Measurements from ENCODE around the gene NRARP.
"Not testable (repeated sequence)": the region's sequence is repeated elsewhere in the genome, so short reads cannot be mapped to it uniquely, and the experiment has no call there.

The NRARP gene

GRCh38 chr9:137266585-137267453, 35.3 kb downstream of the NRARP start:
- Histone ChIP-seq H3K4me2 (ENCODE audit: low read length) (no peak overlapping the region), H3K9ac (ENCODE audit: low read depth, low read length) (no peak overlapping the region), H3K36me3 (ENCODE audit: insufficient read depth, low read length) (peaks cover 62% of the 10 kb centered on the region), H3K4me3 (ENCODE audit: low read length) (no peak overlapping the region), H3K9me3 (replicated peaks; ENCODE audit: low read length) (no peaks in the 10 kb centered on the region), H3K4me1 (ENCODE audit: control insufficient read depth, insufficient read depth, low read length) (peaks cover 5% of the 10 kb centered on the region), H3K27me3 (ENCODE audit: control insufficient read depth, insufficient read depth, low read length) (no peaks in the 10 kb centered on the region)

- Histone ChIP-seq H3K4me3 (ENCODE audit: low read length) (no peak overlapping the region), H3K27me3 (ENCODE audit: control insufficient read depth, insufficient read depth, low read length) (no peaks in the 10 kb centered on the region), H3K9me3 (replicated peaks; ENCODE audit: low read length) (no peaks in the 10 kb centered on the region), H3K36me3 (ENCODE audit: insufficient read depth, low read length) (peaks cover 59% of the 10 kb centered on the region), H3K4me1 (ENCODE audit: control insufficient read depth, insufficient read depth, low read length) (peaks cover 5% of the 10 kb centered on the region), H3K9ac (ENCODE audit: low read depth, low read length) (no peak overlapping the region), H3K4me2 (ENCODE audit: low read length) (no peak overlapping the region)
These were observed 35.9 kb downstream of the NRARP start for GRCh38 chr9:137266162-137266527.

- Histone ChIP-seq H3K27me3 (ENCODE audit: control insufficient read depth, insufficient read depth, low read length) (no peaks in the 10 kb centered on the region), H3K9ac (ENCODE audit: low read depth, low read length) (no peak overlapping the region), H3K9me3 (replicated peaks; ENCODE audit: low read length) (no peaks in the 10 kb centered on the region), H3K4me1 (ENCODE audit: control insufficient read depth, insufficient read depth, low read length) (peaks cover 5% of the 10 kb centered on the region), H3K4me2 (ENCODE audit: low read length) (no peak overlapping the region), H3K4me3 (ENCODE audit: low read length) (no peak overlapping the region), H3K36me3 (ENCODE audit: insufficient read depth, low read length) (peaks cover 56% of the 10 kb centered on the region)
These were observed 36.4 kb downstream of the NRARP start for GRCh38 chr9:137265496-137266161.

- Histone ChIP-seq H3K27me3 (ENCODE audit: control insufficient read depth, insufficient read depth, low read length) (no peaks in the 10 kb centered on the region), H3K4me1 (ENCODE audit: control insufficient read depth, insufficient read depth, low read length) (peaks cover 5% of the 10 kb centered on the region), H3K9me3 (replicated peaks; ENCODE audit: low read length) (no peaks in the 10 kb centered on the region), H3K4me3 (ENCODE audit: low read length) (no peak overlapping the region), H3K4me2 (ENCODE audit: low read length) (no peak overlapping the region), H3K36me3 (ENCODE audit: insufficient read depth, low read length) (peaks cover 50% of the 10 kb centered on the region), H3K9ac (ENCODE audit: low read depth, low read length) (no peak overlapping the region)
These were observed 38.0 kb downstream of the NRARP start for GRCh38 chr9:137264067-137264466.

- Histone ChIP-seq H3K4me1 (ENCODE audit: control insufficient read depth, insufficient read depth, low read length) (peaks cover 2% of the 10 kb centered on the region), H3K4me3 (ENCODE audit: low read length) (no peak overlapping the region), H3K27me3 (ENCODE audit: control insufficient read depth, insufficient read depth, low read length) (no peaks in the 10 kb centered on the region), H3K9ac (ENCODE audit: low read depth, low read length) (no peak overlapping the region), H3K36me3 (ENCODE audit: insufficient read depth, low read length) (peaks cover 50% of the 10 kb centered on the region), H3K4me2 (ENCODE audit: low read length) (no peak overlapping the region), H3K9me3 (replicated peaks; ENCODE audit: low read length) (no peaks in the 10 kb centered on the region)
These were observed 38.6 kb downstream of the NRARP start for GRCh38 chr9:137263506-137263905.

GRCh38 chr9:137262909-137263285, 39.2 kb downstream of the NRARP start:
- no peak overlapping the region for H3K4me3 ChIP-seq (ENCODE audit: low read length)
- H3K4me2 ChIP-seq (ENCODE audit: low read length), result no peak overlapping the region
- no peaks in the 10 kb centered on the region for H3K27me3 ChIP-seq (ENCODE audit: control insufficient read depth, insufficient read depth, low read length)
- peaks cover 2% of the 10 kb centered on the region for H3K4me1 ChIP-seq (ENCODE audit: control insufficient read depth, insufficient read depth, low read length)
- H3K9me3 ChIP-seq (replicated peaks; ENCODE audit: low read length), result no peaks in the 10 kb centered on the region
- peaks cover 48% of the 10 kb centered on the region for H3K36me3 ChIP-seq (ENCODE audit: insufficient read depth, low read length)
- no peak overlapping the region for H3K9ac ChIP-seq (ENCODE audit: low read depth, low read length)

- H3K27me3 ChIP-seq (ENCODE audit: control insufficient read depth, insufficient read depth, low read length); H3K9me3 ChIP-seq (replicated peaks; ENCODE audit: low read length); H3K9ac ChIP-seq (ENCODE audit: low read depth, low read length); H3K4me2 ChIP-seq (ENCODE audit: low read length); H3K4me1 ChIP-seq (ENCODE audit: control insufficient read depth, insufficient read depth, low read length); H3K4me3 ChIP-seq (ENCODE audit: low read length): not testable (repeated sequence)
- peaks cover 45% of the 10 kb centered on the region for H3K36me3 ChIP-seq (ENCODE audit: insufficient read depth, low read length)
These were observed 39.7 kb downstream of the NRARP start for GRCh38 chr9:137262173-137262908.

- Histone ChIP-seq H3K4me2 (ENCODE audit: low read length) (peak overlapping the region; percentile 88), H3K9me3 (replicated peaks; ENCODE audit: low read length) (no peaks in the 10 kb centered on the region), H3K36me3 (ENCODE audit: insufficient read depth, low read length) (peaks cover 22% of the 10 kb centered on the region), H3K9ac (ENCODE audit: low read depth, low read length) (no peak overlapping the region), H3K4me3 (ENCODE audit: low read length) (peak overlapping the region; percentile 89), H3K4me1 (ENCODE audit: control insufficient read depth, insufficient read depth, low read length) (peaks cover 20% of the 10 kb centered on the region), H3K27me3 (ENCODE audit: control insufficient read depth, insufficient read depth, low read length) (no peaks in the 10 kb centered on the region)
These were observed 45.2 kb downstream of the NRARP start for GRCh38 chr9:137256856-137257255.

GRCh38 chr9:137256362-137256761, 45.7 kb downstream of the NRARP start:
- peak overlapping the region; percentile 96 for H3K9ac ChIP-seq (ENCODE audit: low read depth, low read length)
- no peaks in the 10 kb centered on the region for H3K9me3 ChIP-seq (replicated peaks; ENCODE audit: low read length)
- H3K4me2 ChIP-seq (ENCODE audit: low read length), result peak overlapping the region; percentile 88
- H3K36me3 ChIP-seq (ENCODE audit: insufficient read depth, low read length), result peaks cover 22% of the 10 kb centered on the region
- no peaks in the 10 kb centered on the region for H3K27me3 ChIP-seq (ENCODE audit: control insufficient read depth, insufficient read depth, low read length)
- peak overlapping the region; percentile 89 for H3K4me3 ChIP-seq (ENCODE audit: low read length)
- peaks cover 19% of the 10 kb centered on the region for H3K4me1 ChIP-seq (ENCODE audit: control insufficient read depth, insufficient read depth, low read length)

GRCh38 chr9:137255448-137256114, 46.5 kb downstream of the NRARP start:
- Histone ChIP-seq H3K4me2 (ENCODE audit: low read length) (peak overlapping the region; percentile 88), H3K36me3 (ENCODE audit: insufficient read depth, low read length) (peaks cover 22% of the 10 kb centered on the region), H3K27me3 (ENCODE audit: control insufficient read depth, insufficient read depth, low read length) (no peaks in the 10 kb centered on the region), H3K9ac (ENCODE audit: low read depth, low read length) (peak overlapping the region; percentile 96), H3K4me1 (ENCODE audit: control insufficient read depth, insufficient read depth, low read length) (peaks cover 19% of the 10 kb centered on the region), H3K4me3 (ENCODE audit: low read length) (peak overlapping the region; percentile 89), H3K9me3 (replicated peaks; ENCODE audit: low read length) (no peaks in the 10 kb centered on the region)

Data from skeletal muscle satellite cell (primary cell).